HG02840 (cell line): ENCODE results near the gene RNU1-1.
"Not testable (repeated sequence)": the region's sequence is repeated elsewhere in the genome, so short reads cannot be mapped to it uniquely, and the experiment has no call there.

ENCODE experiments used
- ATAC-seq: cut with Tn5 transposase; IDR thresholded peaks from one replicate; pipeline ENCODE4 v1.9.1; 2021; ENCODE audit warnings: mild to moderate bottlenecking, moderate library complexity, moderate number of reproducible peaks; ENCODE audit not compliant: unreplicated experiment, low FRiP score

The RNU1-1 gene

DNA sequence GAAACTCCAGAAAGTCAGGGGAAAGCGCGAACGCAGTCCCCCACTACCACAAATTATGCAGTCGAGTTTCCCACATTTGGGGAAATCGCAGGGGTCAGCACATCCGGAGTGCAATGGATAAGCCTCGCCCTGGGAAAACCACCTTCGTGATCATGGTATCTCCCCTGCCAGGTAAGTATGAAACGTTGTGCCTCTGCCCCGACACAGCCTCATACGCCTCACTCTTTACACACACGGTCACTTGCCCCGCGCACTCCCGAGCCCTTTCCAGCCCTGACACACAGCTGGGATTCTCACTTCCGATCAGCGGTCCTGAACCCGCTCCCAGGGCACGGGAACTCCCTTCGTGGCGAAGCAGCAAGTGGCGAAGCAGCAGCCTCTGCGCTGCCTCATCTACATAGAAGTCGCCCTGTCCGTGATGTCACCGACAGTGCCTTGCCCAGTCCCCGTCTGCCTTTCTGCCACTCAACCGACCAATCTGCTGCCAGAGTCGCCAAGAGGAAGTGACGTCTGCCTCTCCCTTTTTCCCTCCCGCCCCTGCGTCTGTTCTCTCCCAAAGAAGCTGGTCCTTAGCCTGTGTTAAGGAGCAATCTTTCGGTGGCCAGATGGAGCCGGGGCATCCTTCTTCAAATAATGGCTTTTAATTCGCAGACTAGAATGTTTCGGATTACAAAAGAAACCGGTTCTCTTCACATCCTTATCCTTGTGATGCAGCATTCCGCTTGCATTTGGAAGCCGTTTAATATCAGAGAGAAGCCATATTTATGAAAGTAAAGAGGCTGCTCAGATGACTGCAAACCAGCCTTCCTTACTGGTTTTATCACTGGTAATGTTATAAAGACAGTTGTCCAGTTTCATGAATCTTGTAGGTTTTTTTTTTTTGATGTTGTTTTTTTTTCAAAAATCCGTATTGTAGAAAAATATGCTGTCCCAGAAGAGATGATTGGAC, at the start of gene RNU1-1:
RNU1-1 (minus strand) TSS at position 179 of the 949 bp plus-strand sequence.
- ATAC-seq: not testable (repeated sequence)

DNA sequence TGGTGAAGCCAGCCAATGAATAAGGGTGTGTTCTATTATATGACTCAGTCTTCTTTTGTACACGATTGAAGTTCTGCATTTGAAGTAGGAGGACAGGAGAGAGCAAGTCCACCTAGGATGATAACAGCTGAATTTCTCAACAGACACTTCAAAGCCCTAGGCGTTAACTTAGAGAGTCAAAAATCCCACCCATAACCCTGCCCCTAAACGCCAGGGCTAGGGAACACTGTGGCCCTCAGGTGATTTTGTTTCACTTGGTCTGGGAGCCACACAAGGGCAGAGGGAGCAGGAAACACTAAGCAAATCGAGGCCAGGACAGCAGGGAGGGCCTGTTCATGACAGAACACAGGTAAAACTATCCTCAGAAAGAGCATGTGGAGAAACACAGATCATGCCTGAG, 47.0 kb upstream of the RNU1-1 start:
- not testable (repeated sequence) for ATAC-seq

DNA sequence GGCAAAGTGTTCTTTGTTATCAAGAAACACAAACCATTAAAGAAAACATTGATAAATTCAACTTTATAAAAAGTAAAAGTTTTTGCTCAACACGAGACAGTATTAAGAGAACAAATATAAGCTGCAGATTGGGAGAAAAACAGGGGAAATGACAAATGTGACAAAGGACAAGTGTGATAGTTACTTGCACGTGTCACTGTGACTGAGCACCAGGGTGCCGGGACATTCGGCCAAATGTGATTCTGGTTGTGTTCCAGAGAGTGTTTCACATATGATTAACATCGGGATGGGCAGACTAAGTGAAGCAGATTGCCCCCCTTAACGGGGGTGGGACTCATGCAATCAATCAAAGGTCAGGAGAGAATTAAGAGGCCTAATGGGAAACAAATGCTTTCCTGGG, 46.4 kb upstream of the RNU1-1 start:
- ATAC-seq: not testable (repeated sequence)

DNA sequence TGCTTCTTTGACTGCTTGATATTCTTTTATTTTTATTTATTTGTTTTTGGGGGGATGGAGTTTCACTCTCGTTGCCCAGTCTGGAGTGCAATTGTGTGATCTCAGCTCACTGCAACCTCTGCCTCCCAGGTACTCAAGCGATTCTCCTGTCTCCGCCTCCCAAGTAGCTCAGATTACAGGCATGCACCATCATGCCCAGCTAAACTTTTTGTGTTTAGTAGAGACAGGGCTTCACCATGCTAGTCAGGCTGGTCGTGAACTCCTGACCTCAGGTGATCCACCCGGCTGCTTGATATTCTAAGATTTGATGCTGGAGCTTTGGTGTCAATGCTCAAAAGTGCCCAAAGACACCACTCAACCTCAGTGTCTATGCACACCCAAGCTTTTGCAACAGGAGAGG, 45.6 kb upstream of the RNU1-1 start:
- ATAC-seq: not testable (repeated sequence)

DNA sequence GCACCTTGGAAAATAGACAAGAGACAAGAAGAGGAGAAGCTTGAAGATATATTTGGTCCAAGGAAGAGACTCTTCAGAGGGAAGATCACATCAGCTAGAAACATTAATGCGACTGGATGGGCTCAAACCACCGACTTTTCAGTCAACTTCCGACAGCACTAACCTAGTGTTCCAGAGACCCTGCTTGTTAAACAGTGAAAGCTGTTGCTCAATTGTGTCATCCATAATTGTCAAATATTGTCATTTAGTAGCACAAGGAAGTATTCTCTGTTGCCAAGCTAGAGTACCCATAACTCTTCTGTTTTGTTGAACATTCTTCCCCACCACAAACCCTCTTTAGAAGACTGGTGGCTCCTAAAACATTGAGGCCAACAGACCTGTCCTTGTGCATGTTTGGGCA, 42.9 kb upstream of the RNU1-1 start:
- ATAC-seq: not testable (repeated sequence)

DNA sequence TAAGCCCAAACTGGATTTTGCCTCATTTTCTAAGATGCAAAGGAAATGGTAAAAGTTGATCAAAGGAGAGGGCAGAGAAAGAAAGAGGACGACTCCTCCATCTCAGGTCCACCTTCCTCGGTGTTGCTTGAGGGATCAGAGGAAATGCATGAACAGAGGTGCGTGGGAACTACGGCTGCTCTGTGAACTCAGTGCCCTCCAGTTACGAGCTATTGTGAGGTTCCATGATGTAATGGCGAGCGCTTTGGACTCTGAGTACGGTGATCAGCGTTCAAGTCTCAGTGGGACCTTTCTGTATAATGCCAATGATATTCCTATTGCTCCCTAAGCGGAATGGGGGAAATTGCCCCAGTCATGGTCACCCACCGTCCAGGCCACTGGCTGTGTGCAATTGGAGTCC, 39.2 kb upstream of the RNU1-1 start:
- not testable (repeated sequence) for ATAC-seq

DNA sequence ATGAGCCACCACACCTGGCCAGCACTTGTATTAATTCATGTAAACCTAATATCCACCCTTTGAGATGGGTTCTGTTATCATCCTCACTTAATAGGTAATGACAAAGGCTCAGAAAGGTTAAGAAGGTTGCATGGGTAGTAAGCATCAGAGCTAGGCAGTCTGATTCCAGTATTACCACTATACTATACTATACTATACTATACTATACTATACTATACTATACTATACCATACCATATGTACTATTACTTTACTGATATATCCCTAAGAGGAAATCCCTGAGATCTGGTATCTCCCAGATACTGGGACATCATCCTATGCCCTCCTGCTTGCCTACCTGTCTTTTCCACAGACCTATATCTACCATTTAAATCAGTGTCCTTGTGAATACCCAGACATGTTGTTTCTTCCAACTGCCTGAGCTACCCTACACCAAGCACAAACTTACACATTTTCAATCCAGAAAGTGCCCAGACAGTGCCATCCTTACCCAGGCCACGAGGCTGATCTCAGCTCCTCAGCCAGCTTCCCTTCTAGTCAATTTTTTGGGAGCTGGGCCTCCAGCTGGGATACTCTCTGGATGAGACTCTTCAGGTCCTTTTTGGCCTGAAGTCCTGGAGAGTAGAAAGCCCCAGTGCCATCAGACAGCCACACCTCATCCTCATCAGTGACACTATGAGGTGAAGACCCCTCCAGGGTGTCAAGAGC, 36.3 kb upstream of the RNU1-1 start:
- not testable (repeated sequence) for ATAC-seq

DNA sequence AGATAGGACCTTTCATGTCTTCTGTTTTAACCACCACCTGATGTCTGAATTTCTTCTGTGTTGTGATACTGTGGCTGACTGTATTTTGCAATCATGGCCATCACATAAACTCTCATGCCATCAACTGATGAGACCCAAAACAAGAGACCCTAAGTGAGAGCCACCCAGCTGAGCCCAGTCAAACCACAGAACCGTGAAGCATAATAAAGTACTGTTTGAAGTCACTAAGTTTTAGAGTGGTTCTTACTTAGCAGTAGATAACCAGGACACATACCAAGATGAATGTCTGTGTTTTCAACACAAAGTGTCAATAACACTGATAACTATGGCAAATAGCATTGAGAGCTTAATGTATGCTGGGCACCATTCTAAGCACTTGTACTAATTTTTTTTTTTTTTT, 35.5 kb upstream of the RNU1-1 start:
- ATAC-seq: not testable (repeated sequence)

DNA sequence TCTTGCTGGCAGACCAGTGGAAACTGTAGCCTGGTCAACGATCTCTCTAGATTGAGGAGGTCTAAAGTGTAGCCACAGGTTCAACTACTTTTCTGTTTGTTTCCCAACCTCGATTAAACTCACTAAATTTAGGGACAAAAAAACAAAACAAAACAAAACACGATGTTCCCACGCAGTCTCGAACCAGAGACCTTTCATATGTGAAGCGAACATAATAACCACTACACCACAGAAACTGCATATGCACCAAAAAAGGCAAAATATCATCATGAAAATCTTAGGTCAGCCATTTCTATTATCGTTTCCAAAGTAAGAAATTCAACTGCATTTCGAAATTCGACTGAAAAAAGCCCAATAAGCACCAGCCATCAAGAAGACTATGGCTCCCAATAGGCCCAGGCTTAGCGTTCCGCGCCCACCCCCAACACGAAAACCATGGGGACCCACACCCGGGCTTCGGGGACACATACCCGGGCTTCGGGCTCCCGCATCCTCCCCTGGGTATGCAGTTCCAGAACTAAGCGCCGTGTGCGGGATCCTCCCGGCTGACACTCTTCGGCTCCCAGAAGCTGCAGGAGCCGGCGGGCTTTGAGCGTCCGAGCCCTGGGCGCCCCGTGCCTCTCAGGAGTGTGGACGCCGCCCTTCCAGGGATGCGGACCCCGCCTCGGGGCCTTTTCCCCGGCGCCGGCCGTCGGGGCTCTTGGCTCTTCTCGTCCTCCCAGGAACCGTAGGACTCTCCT, 33.6 kb upstream of the RNU1-1 start:
- not testable (repeated sequence) for ATAC-seq

DNA sequence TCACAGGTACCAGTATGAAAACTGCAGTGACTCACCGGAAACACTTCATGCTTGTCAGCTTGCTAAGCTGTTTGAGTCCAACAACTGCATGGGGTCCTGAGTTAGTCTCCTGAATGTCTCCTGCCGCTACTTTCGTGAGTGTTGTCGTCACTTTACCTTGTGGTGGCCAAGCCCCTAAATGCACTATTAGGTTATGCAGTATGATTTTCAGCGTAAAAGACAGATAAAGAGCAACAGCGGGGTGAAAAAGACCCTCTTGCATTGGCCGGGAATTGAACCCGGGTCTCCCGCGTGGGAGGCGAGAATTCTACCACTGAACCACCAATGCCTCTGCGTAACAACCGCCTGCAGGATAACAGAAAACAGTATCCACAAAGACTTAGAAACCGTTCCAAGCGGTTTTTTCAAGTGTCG, 31.6 kb upstream of the RNU1-1 start:
- ATAC-seq: not testable (repeated sequence)

DNA sequence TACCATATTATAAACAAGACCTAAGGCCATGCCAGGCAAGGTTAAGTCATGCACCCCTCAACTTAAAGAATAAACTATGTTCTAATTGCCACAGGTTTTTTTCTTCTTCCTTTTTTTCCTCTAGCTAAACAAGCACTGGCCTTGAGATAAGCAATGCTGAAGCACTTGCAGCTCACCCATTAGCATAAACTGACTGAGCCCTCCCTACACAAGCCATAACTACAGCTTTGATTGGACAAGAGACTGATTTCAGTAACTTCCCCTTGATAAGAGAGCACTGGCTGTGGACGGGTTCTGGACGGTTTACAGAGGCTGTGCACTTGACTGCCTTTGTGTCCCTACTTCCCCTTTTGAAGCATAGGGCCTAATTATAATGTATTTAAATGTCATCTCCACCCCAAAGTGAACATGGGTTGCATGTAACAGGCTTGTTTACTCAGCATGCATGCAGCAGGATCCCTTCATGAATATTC, 26.4 kb upstream of the RNU1-1 start:
- not testable (repeated sequence) for ATAC-seq

DNA sequence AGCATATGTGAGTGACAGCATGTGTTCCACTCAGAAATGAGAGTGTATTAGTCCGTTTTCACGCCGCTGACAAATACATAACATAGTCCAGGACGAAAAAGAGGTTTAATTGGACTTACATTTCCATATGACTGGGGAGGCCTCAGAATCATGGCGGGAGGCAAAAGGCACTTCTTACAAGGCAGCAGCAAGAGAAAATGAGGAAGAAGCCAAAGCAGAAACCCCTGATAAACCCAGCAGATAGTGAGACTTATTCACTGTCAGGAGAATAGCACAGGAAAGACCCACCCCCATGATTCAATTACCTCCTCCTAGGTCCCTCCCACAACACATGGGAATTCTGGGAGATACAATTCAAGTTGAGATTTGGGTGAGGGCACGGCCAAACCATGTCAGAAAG, 23.4 kb upstream of the RNU1-1 start:
- not testable (repeated sequence) for ATAC-seq

DNA sequence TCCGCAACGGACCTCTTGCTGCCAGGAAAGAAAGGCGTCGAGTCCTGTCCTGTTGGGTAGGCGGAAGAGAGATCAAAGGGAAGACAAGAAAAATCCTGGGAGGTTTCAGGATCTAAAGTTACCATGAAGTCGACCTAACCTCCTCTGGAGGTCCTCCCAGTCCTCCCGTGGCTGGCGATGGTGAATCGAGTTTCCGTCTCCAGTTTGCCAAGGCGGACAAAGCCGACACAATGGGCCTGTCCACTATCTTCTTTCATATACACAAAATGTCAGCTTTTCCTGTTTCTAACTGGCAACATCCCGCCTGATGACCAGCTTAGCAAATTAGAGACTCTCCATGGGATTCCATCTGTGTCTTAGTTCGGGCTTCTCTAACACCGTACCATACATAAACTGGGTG, 22.7 kb upstream of the RNU1-1 start:
- ATAC-seq: not testable (repeated sequence)

DNA sequence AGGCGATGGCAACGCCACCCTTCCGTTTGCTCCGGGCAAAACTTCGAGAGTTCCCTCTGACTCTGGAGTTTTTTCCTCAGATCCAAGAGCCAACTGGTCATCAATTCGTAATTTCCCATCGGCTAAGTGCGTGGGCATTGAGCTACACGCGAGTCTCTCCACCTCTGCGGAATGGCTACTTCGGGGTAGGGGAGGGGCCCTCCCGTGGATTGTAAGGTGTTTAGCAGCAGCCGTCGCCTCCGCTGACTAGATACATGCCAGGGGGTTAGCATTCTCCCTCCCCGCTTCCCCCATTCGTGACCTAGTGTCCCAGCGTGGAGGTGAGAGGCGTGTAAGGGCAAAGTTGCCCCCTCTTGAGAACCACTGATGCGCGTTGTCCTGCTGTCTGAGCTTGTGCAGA, 21.8 kb upstream of the RNU1-1 start:
- not testable (repeated sequence) for ATAC-seq

DNA sequence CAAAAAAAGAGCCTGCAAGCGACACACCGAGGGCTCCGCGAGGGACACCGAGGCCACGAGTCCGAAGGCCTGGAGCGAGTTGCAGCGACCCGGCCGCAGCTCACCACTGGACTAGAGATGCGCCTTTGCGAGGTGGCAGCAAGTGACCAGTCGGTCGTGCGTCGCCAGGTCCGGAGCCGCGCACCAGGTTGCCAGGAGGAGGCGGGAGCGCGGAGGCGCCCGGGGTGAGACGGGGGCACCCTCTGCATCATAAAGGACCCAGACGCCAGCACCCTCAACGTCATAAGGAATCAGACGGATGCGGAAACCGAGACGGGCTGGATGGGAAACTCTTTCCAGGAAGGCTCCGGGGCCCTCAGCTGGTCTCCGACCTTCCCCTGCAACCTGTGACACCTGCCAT, 21.4 kb upstream of the RNU1-1 start:
- ATAC-seq: not testable (repeated sequence)

DNA sequence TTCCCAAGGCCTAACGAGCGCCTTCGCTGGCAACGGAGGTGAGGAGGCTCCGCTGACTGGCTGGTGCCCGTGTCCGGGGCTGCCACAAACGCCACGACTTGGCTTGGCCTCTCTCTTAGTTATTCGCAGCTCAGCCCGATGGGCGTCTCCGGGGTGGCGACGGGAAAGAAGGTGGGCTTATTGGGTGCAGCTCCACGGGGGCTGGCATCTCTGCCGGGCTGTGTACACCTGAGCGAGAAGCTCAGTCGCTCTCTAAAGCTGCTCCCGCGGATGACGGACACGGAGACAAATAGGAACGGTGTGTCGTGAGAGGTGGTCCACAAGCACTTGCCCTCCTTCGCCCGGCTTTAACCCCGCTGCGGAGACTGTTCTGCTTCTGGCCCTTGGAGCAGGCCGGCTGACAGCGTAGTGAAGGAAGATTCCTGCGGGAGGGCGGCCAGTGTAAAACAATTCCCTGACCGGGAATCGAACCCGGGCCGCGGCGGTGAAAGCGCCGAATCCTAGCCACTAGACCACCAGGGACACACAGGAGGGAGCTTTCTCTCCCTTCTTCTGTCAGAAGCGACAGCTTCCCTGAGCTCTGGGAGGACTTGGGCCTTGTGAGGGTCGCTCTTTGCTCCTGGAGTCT, 20.9 kb upstream of the RNU1-1 start:
- ATAC-seq: not testable (repeated sequence)

DNA sequence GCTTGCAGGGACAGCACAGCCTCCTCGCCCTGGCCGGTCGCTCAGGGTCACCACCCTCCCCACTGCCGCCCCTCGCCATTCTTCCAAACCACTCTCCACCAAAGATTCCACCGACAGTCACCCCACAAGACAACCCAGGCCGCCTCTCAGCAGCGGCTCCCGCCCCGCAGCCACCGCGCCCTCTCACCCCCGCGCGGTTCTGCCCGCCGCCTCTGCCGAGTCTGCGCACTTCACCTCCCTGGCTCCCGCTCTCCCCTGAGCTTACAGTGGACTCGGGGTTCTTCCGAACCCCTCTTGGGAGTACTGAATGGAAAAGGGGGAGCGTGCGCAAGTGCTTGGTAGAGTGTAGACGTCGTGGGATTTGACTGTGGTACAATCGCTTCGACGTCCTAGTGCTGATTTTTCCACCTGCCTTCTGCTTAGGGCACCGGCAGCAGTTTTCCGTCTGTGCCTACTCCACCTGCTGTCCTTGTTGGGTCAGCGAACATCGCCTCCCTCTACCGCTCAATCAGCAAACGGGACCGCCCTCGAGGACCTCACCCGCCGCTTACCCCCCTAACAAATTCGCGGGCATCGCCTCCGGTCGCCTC, 20.2 kb upstream of the RNU1-1 start:
- ATAC-seq: not testable (repeated sequence)

DNA sequence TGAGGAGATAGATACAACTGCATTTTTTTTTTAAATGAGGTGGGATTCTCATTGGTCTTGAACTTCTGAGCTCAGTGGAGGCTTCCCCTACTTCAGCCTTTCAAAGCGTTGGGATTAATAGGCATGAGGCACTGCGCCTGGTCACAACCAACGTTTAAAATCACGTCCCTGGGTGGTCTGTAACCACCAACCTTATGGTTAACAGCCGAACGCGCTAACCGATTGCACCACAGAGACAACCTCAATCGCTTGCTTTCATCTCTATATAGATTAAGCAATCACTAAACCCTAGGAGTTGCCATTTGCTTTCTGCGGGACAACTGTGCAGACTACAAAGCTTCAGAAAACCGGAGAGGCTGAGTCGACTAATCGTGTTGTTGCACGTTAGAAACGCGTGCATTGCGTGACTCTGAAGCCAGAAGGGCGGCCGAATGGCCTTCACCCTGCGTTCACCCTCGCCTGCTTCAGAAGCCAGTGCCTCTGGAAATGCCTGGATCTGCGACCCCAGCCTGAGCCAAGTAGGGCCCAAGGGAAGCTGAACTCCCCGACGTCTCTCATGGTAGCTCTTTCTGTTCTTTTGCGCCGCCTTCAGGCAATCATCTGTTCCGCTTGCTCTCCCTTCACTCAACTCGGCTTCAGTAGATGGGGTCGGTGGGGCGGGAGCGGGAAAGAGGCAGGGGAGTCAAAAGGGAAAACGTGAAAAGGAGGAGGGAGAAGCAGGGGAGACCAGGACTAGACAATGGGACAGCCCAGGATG, 18.3 kb upstream of the RNU1-1 start:
- ATAC-seq: not testable (repeated sequence)

DNA sequence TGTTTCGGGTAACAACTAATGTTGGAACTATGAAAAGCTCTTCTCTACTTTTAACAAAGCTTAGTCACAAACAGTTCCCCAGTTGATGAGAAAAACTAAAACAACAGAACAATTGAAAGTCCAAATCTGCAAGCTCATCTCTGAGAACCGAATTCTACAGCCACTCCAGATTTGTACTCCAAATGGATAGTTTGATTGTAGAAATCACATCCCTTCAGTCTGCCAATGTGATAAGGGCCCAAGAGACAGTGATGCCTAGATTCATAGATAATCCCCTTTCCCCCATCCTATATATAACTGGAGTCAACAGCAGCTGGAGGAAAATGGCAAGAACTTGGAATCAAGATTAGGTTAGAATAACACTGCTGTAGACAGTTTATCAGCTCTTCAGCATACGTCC, 14.3 kb upstream of the RNU1-1 start:
- ATAC-seq: not testable (repeated sequence)
